Measurements from ENCODE around the gene ABCG2. TPM values are rescaled to one million over a fixed set of nuclear protein-coding genes. Genes with fewer than 3 reads are reported as not detected.

The ABCG2 gene
- total RNA-seq, 1 experiment from 2014 or later, result 0.44 TPM

DNA sequence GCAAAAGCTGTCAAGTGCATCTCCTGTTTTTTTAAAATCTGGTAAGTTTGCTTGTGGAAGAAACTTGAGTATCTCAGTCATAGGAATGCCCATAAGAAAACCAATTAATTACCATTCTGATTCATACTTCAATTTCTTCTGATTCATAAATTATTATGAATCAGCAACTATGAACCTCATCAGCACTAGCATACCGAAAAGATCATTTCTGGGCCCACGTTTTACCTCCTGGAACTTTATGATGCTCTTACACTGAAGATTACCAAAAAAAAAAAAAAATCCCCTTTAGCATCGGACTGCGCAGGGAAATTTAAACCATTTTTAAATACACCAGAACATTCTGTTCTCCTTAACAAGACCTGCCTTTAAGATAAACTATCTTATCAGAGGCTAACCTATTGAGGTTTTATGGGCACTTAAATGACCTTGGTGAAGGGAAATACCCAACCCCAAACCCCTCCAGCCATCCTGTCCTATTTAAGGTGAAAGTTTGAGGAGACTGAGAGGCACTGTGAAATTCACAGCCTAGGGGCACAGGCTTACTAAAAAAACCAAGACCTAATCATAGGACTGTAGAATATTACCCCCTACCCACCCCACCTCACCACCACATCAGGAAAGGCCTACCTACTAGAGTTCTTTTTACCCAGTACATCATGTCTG lies 38.2 kb upstream of the ABCG2 start:
- Histone ChIP-seq H3K4me2 (ENCODE audit: low read length) (no peak overlapping the region), H3K27me3 (ENCODE audit: insufficient read depth, low read length) (no peaks in the 10 kb centered on the region), H4K20me1 (ENCODE audit: insufficient read depth) (no peaks in the 10 kb centered on the region), H3K9me3 (ENCODE audit: control insufficient read depth in 1 of 2, insufficient read depth in 1 of 2, low read depth in 1 of 2, low read length in 2 of 2) (no peaks in the 10 kb centered on the region), H3K4me1 (ENCODE audit: control insufficient read depth in 1 of 2, insufficient read depth in 2 of 2, low read length in 2 of 2) (no peaks in the 10 kb centered on the region), H3K36me3 (ENCODE audit: control insufficient read depth in 1 of 2, insufficient read depth in 2 of 2, low read length in 2 of 2) (no peaks in the 10 kb centered on the region), H3K27ac (ENCODE audit: low read depth, low read length) (no peak overlapping the region), H3K9me2 (ENCODE audit: insufficient read depth) (no peaks in the 10 kb centered on the region), H3K79me2 (ENCODE audit: insufficient read depth, low read length) (no peaks in the 10 kb centered on the region), H2AFZ (ENCODE audit: low read depth, low read length, poor library complexity, severe bottlenecking) (no peak overlapping the region), H3K9ac (ENCODE audit: low read length) (no peak overlapping the region), H3K4me3 (replicated peaks in 1 of 2; ENCODE audit: low read depth in 1 of 2, low read length in 2 of 2) (no peak overlapping the region)
- no TSS peak for BruUV-seq (replicated peaks)
- ChIA-PET CTCF (no interaction called here), RAD21 (ENCODE audit: low non-redundant PET in 1 of 2, low total read pairs in 2 of 2, uncharacterized antibody in 2 of 2, unreplicated experiment in 2 of 2) (no interaction called here), POLR2A (interaction anchor here (0.7 kb wide), 1 partner anchor 19 kb away, joined by 6 read pairs; no protein-coding TSS in a partner anchor)
- no peak for DNase-seq (ENCODE audit: low read depth, low spot score)
- TF ChIP-seq SRF (IDR thresholded peaks at IDR 0.05; ENCODE audit: low read depth) (no peak), CBX3 (IDR thresholded peaks at IDR 0.05; ENCODE audit: low read depth) (no peak), SP1 (IDR thresholded peaks at IDR 0.05; ENCODE audit: low read depth) (no peak), ELF1 (IDR thresholded peaks at IDR 0.05; ENCODE audit: borderline replicate concordance, low read depth) (no peak), RAD21 (IDR thresholded peaks at IDR 0.05; ENCODE audit: low read depth) (no peak), SIN3A (IDR thresholded peaks at IDR 0.05; ENCODE audit: low read depth) (no peak), YY1 (IDR thresholded peaks at IDR 0.05; ENCODE audit: extremely low read depth, insufficient replicate concordance, low read depth, low read length) (no peak), POLR2AphosphoS5 (IDR thresholded peaks at IDR 0.05; ENCODE audit: low read depth, low read length) (no peak), EGR1 (IDR thresholded peaks at IDR 0.05; ENCODE audit: low read depth) (no peak)
- ATAC-seq, result no peak
- intact Hi-C loops (cut with micrococcal nuclease), result no loop called here

GRCh38 chr4:88196013-88196365 lies 37.5 kb upstream of the ABCG2 start:
- Histone ChIP-seq H3K27me3 (ENCODE audit: insufficient read depth, low read length) (no peaks in the 10 kb centered on the region), H3K4me1 (ENCODE audit: control insufficient read depth in 1 of 2, insufficient read depth in 2 of 2, low read length in 2 of 2) (no peaks in the 10 kb centered on the region), H3K9me3 (ENCODE audit: control insufficient read depth in 1 of 2, insufficient read depth in 1 of 2, low read depth in 1 of 2, low read length in 2 of 2) (no peaks in the 10 kb centered on the region), H2AFZ (ENCODE audit: low read depth, low read length, poor library complexity, severe bottlenecking) (no peak overlapping the region), H3K9me2 (ENCODE audit: insufficient read depth) (no peaks in the 10 kb centered on the region), H3K79me2 (ENCODE audit: insufficient read depth, low read length) (no peaks in the 10 kb centered on the region), H3K4me2 (ENCODE audit: low read length) (no peak overlapping the region), H3K9ac (ENCODE audit: low read length) (no peak overlapping the region), H4K20me1 (ENCODE audit: insufficient read depth) (no peaks in the 10 kb centered on the region), H3K36me3 (ENCODE audit: control insufficient read depth in 1 of 2, insufficient read depth in 2 of 2, low read length in 2 of 2) (no peaks in the 10 kb centered on the region), H3K27ac (ENCODE audit: low read depth, low read length) (no peak overlapping the region), H3K4me3 (replicated peaks in 1 of 2; ENCODE audit: low read depth in 1 of 2, low read length in 2 of 2) (no peak overlapping the region)
- intact Hi-C loops (cut with micrococcal nuclease), result no loop called here
- POLR2A ChIA-PET, result no interaction called here
- no TSS peak for BruUV-seq (replicated peaks)
- ATAC-seq (no peak), DNase-seq (ENCODE audit: low read depth, low spot score) (no peak)
- TF ChIP-seq EGR1 (IDR thresholded peaks at IDR 0.05; ENCODE audit: low read depth) (no peak), ELF1 (IDR thresholded peaks at IDR 0.05; ENCODE audit: borderline replicate concordance, low read depth) (no peak), ZFX (IDR thresholded peaks at IDR 0.05) (no peak), SRF (IDR thresholded peaks at IDR 0.05; ENCODE audit: low read depth) (no peak), TCF7L2 (IDR thresholded peaks at IDR 0.05; ENCODE audit: borderline replicate concordance, extremely low read depth, insufficient read depth, insufficient read length) (no peak), CTCF (IDR thresholded peaks at IDR 0.05 in 2 of 3, conservative IDR thresholded peaks at IDR 0.05 in 1 of 3; ENCODE audit: borderline replicate concordance in 1 of 3, insufficient read depth in 1 of 3, low read depth in 2 of 3, low read length in 2 of 3) (no peak), POLR2AphosphoS5 (IDR thresholded peaks at IDR 0.05; ENCODE audit: low read depth, low read length) (no peak), YY1 (IDR thresholded peaks at IDR 0.05; ENCODE audit: extremely low read depth, insufficient replicate concordance, low read depth, low read length) (no peak), FOSL1 (IDR thresholded peaks at IDR 0.05; ENCODE audit: low read depth) (no peak), ZNF274 (IDR thresholded peaks at IDR 0.05; ENCODE audit: low read depth, low read length) (no peak)
- TF ChIP-seq, protein P1, sequence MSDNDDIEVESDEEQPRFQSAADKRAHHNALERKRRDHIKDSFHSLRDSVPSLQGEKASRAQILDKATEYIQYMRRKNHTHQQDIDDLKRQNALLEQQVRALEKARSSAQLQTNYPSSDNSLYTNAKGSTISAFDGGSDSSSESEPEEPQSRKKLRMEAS (IDR thresholded peaks at IDR 0.05), result no peak
- CTCF ChIA-PET, result no interaction called here
- RAD21 ChIA-PET (ENCODE audit: low non-redundant PET in 1 of 2, low total read pairs in 2 of 2, uncharacterized antibody in 2 of 2, unreplicated experiment in 2 of 2), result no interaction called here
